IMR-90 (cell line): ENCODE results near the gene LOXL4. TPM values are rescaled to one million over a fixed set of nuclear protein-coding genes. Genes with fewer than 3 reads are reported as not detected.
A peak's percentile ranks its signal among the peaks of the same experiment; 100 is the strongest.

ENCODE experiments used
- ATAC-seq: fragments of 200-7000 bp; cut with Tn5 transposase; 2 replicates; pipeline ENCODE4 v1.9.1; 2020; ENCODE audit warnings: low read depth, mild to moderate bottlenecking, moderate library complexity
- BruUV-seq: library from RNA; stranded (reverse); fragments of 400-500 nt; replicated peaks from 2 replicates; lab custom pipeline; 2021; lab: Mats Ljungman, UMichigan
- CTCF ChIA-PET: fragments of 300-600 bp; formaldehyde crosslinking; extraction: SDS; loops from one replicate; lab custom pipeline; 2021; ENCODE audit warnings: antibody characterized with exemption; lab: Yijun Ruan, JAX
- POLR2A ChIA-PET: fragments of 300-600 bp; sonication (Branson Sonifier 250); formaldehyde crosslinking; loops from one replicate; lab custom pipeline; 2022; ENCODE audit warnings: antibody characterized with exemption; ENCODE audit not compliant: unreplicated experiment; lab: Charles Lee
- DNase-seq: peaks from one replicate; pipeline ENCODE4 v3.0.0; 2013
- H2AFZ ChIP-seq: replicated peaks from 2 replicates; pipeline ENCODE3; 2013; ENCODE audit warnings: low read length, mild to moderate bottlenecking; ENCODE audit not compliant: poor library complexity
- H2AK5ac ChIP-seq: 2 replicates; pipeline ENCODE4 v1.6.1; 2013; ENCODE audit warnings: low read depth, low read length, inconsistent platforms
- H2AK9ac ChIP-seq: replicated peaks from 2 replicates; pipeline ENCODE3; 2013; ENCODE audit warnings: mild to moderate bottlenecking, low read depth, low read length, moderate library complexity; ENCODE audit not compliant: poor library complexity
- H2BK120ac ChIP-seq: 2 replicates; pipeline ENCODE4 v1.6.1; 2013; ENCODE audit warnings: low read depth, low read length, inconsistent platforms
- H2BK15ac ChIP-seq: 3 replicates; pipeline ENCODE4 v1.6.1; 2013; ENCODE audit warnings: low read depth, low read length, inconsistent platforms
- H2BK20ac ChIP-seq: 2 replicates; pipeline ENCODE4 v1.6.1; 2013; ENCODE audit warnings: low read depth, mild to moderate bottlenecking, inconsistent platforms, low read length, moderate library complexity
- H2BK5ac ChIP-seq: 2 replicates; pipeline ENCODE4 v1.6.1; 2013; ENCODE audit warnings: mild to moderate bottlenecking, low read depth, low read length, inconsistent platforms; ENCODE audit not compliant: poor library complexity, severe bottlenecking
- H3K14ac ChIP-seq: replicated peaks from 2 replicates; pipeline ENCODE4 v1.6.1; 2013; ENCODE audit warnings: low read depth, low read length, inconsistent platforms
- H3K18ac ChIP-seq: 2 replicates; pipeline ENCODE4 v1.6.1; 2013; ENCODE audit warnings: low read depth, low read length, control low read depth
- H3K23ac ChIP-seq: 2 replicates; pipeline ENCODE4 v1.6.1; 2013; ENCODE audit warnings: low read depth, low read length, inconsistent platforms
- H3K27ac ChIP-seq: 2 replicates; pipeline ENCODE4 v1.5.1; 2013; ENCODE audit warnings: mild to moderate bottlenecking, control low read depth, low read length; ENCODE audit not compliant: insufficient read depth
- H3K27me3 ChIP-seq: 2 replicates; pipeline ENCODE4 v1.6.1; 2013; ENCODE audit warnings: low read length; ENCODE audit not compliant: control insufficient read depth, insufficient read depth
- H3K36me3 ChIP-seq: 2 replicates; pipeline ENCODE4 v1.6.1; 2013; ENCODE audit warnings: low read length, mixed read lengths; ENCODE audit not compliant: control insufficient read depth, insufficient read depth
- H3K4ac ChIP-seq: 2 replicates; pipeline ENCODE4 v1.6.1; 2013; ENCODE audit warnings: low read depth, low read length, inconsistent platforms
- H3K4me1 ChIP-seq: 2 replicates; pipeline ENCODE4 v1.6.1; 2013; ENCODE audit warnings: low read length, mixed read lengths; ENCODE audit not compliant: control insufficient read depth, insufficient read depth
- H3K4me2 ChIP-seq: 2 replicates; pipeline ENCODE4 v1.6.1; 2013; ENCODE audit warnings: low read depth, mild to moderate bottlenecking, control low read depth, low read length, moderate library complexity
- H3K4me3 ChIP-seq: 2 replicates; pipeline ENCODE4 v1.5.1; 2013; ENCODE audit warnings: low read depth, mild to moderate bottlenecking, control low read depth, low read length, moderate library complexity; ENCODE audit not compliant: insufficient read depth
- H3K56ac ChIP-seq: 2 replicates; pipeline ENCODE4 v1.6.1; 2013; ENCODE audit warnings: low read length, inconsistent platforms; ENCODE audit not compliant: insufficient read depth; ENCODE audit errors: extremely low read depth
- H3K79me1 ChIP-seq, 2 experiments: 2 replicates each; pipeline ENCODE4 v1.6.1; 2013; ENCODE audit warnings: low read length in 2 of 2, inconsistent platforms in 1 of 2, low read depth in 1 of 2
- H3K9ac ChIP-seq: 2 replicates; pipeline ENCODE4 v1.6.1; 2013; ENCODE audit warnings: low read depth, low read length, control low read depth
- H3K9me1 ChIP-seq: 2 replicates; pipeline ENCODE4 v1.6.1; 2013; ENCODE audit warnings: low read length, inconsistent platforms; ENCODE audit not compliant: insufficient read depth
- H3K9me3 ChIP-seq: 2 replicates; pipeline ENCODE4 v1.6.1; 2013; ENCODE audit warnings: low read length; ENCODE audit not compliant: control insufficient read depth, insufficient read depth
- H4K20me1 ChIP-seq: 2 replicates; pipeline ENCODE4 v1.6.1; 2013; ENCODE audit warnings: low read length, inconsistent platforms; ENCODE audit not compliant: insufficient read depth
- H4K5ac ChIP-seq: 2 replicates; pipeline ENCODE4 v1.6.1; 2013; ENCODE audit warnings: mild to moderate bottlenecking, low read depth, low read length, control low read depth
- H4K8ac ChIP-seq, 2 experiments: 2 replicates each; pipeline ENCODE4 v1.6.1; 2013; ENCODE audit warnings: low read depth in 2 of 2, low read length in 2 of 2, control low read depth in 1 of 2, inconsistent platforms in 1 of 2
- H4K91ac ChIP-seq: 2 replicates; pipeline ENCODE4 v1.6.1; 2013; ENCODE audit warnings: low read depth, low read length, inconsistent platforms; ENCODE audit not compliant: insufficient read depth
- CEBPB ChIP-seq: IDR thresholded peaks from 2 replicates; pipeline ENCODE4 v1.6.1; 2012; ENCODE audit warnings: low read depth, low read length, improper control_type of control experiment
- CHD1 ChIP-seq: IDR thresholded peaks from 2 replicates; pipeline ENCODE4 v1.6.1; 2012; ENCODE audit warnings: low read depth, low read length, improper control_type of control experiment
- CTCF ChIP-seq: conservative IDR thresholded peaks from 2 replicates; pipeline ENCODE4 v1.5.1; 2012; ENCODE audit warnings: mild to moderate bottlenecking, low read depth, low read length, improper control_type of control experiment
- ELK1 ChIP-seq: fragments of 150-350 bp; IDR thresholded peaks from 2 replicates; pipeline ENCODE4 v1.6.1; 2016; ENCODE audit warnings: low read depth, mild to moderate bottlenecking, low read length, moderate library complexity, borderline replicate concordance
- FOS ChIP-seq: fragments of 150-350 bp; IDR thresholded peaks from 2 replicates; pipeline ENCODE4 v1.6.1; 2016; ENCODE audit warnings: low read depth, low read length
- MAZ ChIP-seq: IDR thresholded peaks from 2 replicates; pipeline ENCODE4 v1.6.1; 2012; ENCODE audit warnings: low read depth, mild to moderate bottlenecking, low read length, improper control_type of control experiment, moderate library complexity, borderline replicate concordance
- MXI1 ChIP-seq: IDR thresholded peaks from 2 replicates; pipeline ENCODE4 v1.6.1; 2012; ENCODE audit warnings: low read depth, mild to moderate bottlenecking, low read length, moderate library complexity, borderline replicate concordance
- NFE2L2 ChIP-seq: fragments of 150-350 bp; IDR thresholded peaks from 2 replicates; pipeline ENCODE4 v1.6.1; 2016; ENCODE audit warnings: low read depth, mild to moderate bottlenecking, low read length
- POLR2A ChIP-seq: IDR thresholded peaks from 2 replicates; pipeline ENCODE4 v1.6.1; 2012; ENCODE audit warnings: mild to moderate bottlenecking, low read depth, low read length
- RAD21 ChIP-seq: IDR thresholded peaks from 2 replicates; pipeline ENCODE4 v1.6.1; 2012; ENCODE audit warnings: low read length, improper control_type of control experiment
- RFX5 ChIP-seq: IDR thresholded peaks from 2 replicates; pipeline ENCODE4 v1.8.0; 2012; ENCODE audit warnings: low read depth, mild to moderate bottlenecking, low read length, moderate library complexity
- SMC3 ChIP-seq: fragments of 150-350 bp; IDR thresholded peaks from 2 replicates; pipeline ENCODE4 v1.6.1; 2016; ENCODE audit warnings: low read depth, mild to moderate bottlenecking, antibody characterized with exemption, low read length, moderate library complexity
- USF2 ChIP-seq: fragments of 150-350 bp; IDR thresholded peaks from 2 replicates; pipeline ENCODE4 v1.6.1; 2017; ENCODE audit warnings: mild to moderate bottlenecking, antibody characterized with exemption, low read length, low read depth
- WGBS, 2 experiments: methylation state at CpG; one replicate each; pipeline versions ENCODE4 v1.1.5 to v1.1.7; 2013; ENCODE audit warnings: missing lambda C conversion rate in 2 of 2; ENCODE audit not compliant: insufficient read length in 1 of 2; ENCODE audit errors: extremely low coverage in 2 of 2; 5-methylcytosine and 5-hydroxymethylcytosine counted together
- dilution Hi-C: fragments of 300-500 bp; cut with HindIII; formaldehyde crosslinking; loops from one replicate; pipeline ENCODE4 v1.14.3; 2018; ENCODE audit warnings: low sequenced_read_pairs; ENCODE audit not compliant: unreplicated experiment
- in situ Hi-C: fragments of 300-500 bp; cut with MboI; formaldehyde crosslinking; loops from 3 replicates; pipeline ENCODE4 v1.14.3; 2019; ENCODE audit warnings: low sequenced_read_pairs, inconsistent platforms, mixed read lengths
- intact Hi-C: fragments of 100-400 bp; cut with micrococcal nuclease; formaldehyde crosslinking; loops from 2 replicates; pipeline ENCODE4 v1.10.0; 2022
- polyA plus RNA-seq, 3 experiments: library from polyadenylated mRNA; depleted of rRNA; stranded (reverse); fragments of >200 nt; gene quantifications; 2 replicates each; pipeline ENCODE4 v1.2.3, GENCODE V29; 2012; ENCODE audit warnings: low replicate concordance in 1 of 3
- total RNA-seq: library from RNA; depleted of rRNA; stranded (reverse); fragments of >200 nt; gene quantifications from 2 replicates; pipeline ENCODE4 v1.2.3, GENCODE V29; 2012

The LOXL4 gene
- total and polyA plus RNA-seq, 2 of the 4 experiments (the other 2 are of a cell fraction): 20.8 to 26.7 TPM

DNA sequence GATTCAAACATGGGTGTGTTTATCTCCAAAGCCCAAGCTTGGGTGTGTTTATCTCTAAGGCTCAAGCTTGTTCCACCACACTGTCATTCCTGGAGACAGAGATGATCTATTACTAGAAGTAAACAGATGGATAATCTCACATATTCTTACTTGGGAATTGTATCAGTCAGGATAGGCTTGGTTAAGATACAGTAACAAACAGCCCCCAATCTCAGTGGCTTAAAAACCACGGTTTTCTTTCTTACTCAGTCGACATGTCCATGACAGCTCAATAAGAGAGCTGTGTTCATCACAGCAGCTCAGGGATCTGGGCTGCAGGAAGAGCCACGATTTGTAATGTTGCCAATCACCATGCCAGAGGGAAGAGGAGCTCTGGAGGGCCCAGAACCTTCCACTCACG lies 38.5 kb upstream of the LOXL4 start:
- Histone ChIP-seq H3K14ac (no peak overlapping the region), H2AK9ac (no peak overlapping the region), H3K27ac (no peak overlapping the region), H2BK20ac (no peak overlapping the region), H2AFZ (peak overlapping the region; percentile 42), H3K4me3 (no peak overlapping the region), H3K9me1 (0 out of 2 replicates have a peak, but pooled peaks cover 3% of the 10 kb centered on the region), H4K91ac (no peak overlapping the region), H2BK15ac (no peak overlapping the region), H2BK5ac (no peak overlapping the region), H3K4me2 (no peak overlapping the region), H4K5ac (no peak overlapping the region), H3K23ac (no peak overlapping the region), H3K9ac (no peak overlapping the region), H3K9me3 (no peaks in the 10 kb centered on the region; the same call in 1 of the 2 replicates), H3K79me1 (no peaks in the 10 kb centered on the region), H3K4ac (no peak overlapping the region), H2AK5ac (0 out of 2 replicates have a peak overlapping the region, but pooled peaks have one; percentile 16), H2BK120ac (no peak overlapping the region), H4K20me1 (no peaks in the 10 kb centered on the region), H3K27me3 (peaks cover 24% of the 10 kb centered on the region), H3K4me1 (peaks cover 9% of the 10 kb centered on the region), H3K36me3 (no peaks in the 10 kb centered on the region), H3K56ac (no peak overlapping the region), H4K8ac (no peak overlapping the region), H3K18ac (no peak overlapping the region)
- no TSS peak for BruUV-seq
- intact Hi-C loops: no loop called here
- dilution Hi-C loops: no loop called here
- ChIA-PET CTCF (no interaction called here), POLR2A (no interaction called here)
- in situ Hi-C loops: loop anchor here (10.0 kb wide), 1 partner anchor 142 kb away; no protein-coding TSS in a partner anchor
- DNase-seq (no peak), ATAC-seq (no peak)
- no peak for TF ChIP-seq RFX5
- TF ChIP-seq CHD1: no peak
- TF ChIP-seq MXI1: no peak
- no peak for TF ChIP-seq USF2
- TF ChIP-seq MAZ: no peak
- TF ChIP-seq ELK1: no peak
- no peak for TF ChIP-seq NFE2L2
- TF ChIP-seq CTCF: no peak
- no peak for TF ChIP-seq POLR2A
- no peak for TF ChIP-seq RAD21
- TF ChIP-seq FOS: no peak
- TF ChIP-seq SMC3: no peak
- no peak for TF ChIP-seq CEBPB
- 93% methylated on average over 2 of the region's 4 CpGs; no CpG with 5 or more reads in 1 of the 2 experiments for WGBS, 2 experiments
